MCF 10A (cell line): ENCODE data around the gene CDCA4. TPM values are rescaled to one million over a fixed set of nuclear protein-coding genes. Genes with fewer than 3 reads are reported as not detected.

ENCODE experiments used
- BruUV-seq: library from RNA; stranded (reverse); fragments of 400-500 nt; replicated peaks from 2 replicates; lab custom pipeline; 2021; lab: Mats Ljungman, UMichigan
- CTCF ChIA-PET: fragments of 300-600 bp; sonication (Branson Sonifier 250); formaldehyde crosslinking; extraction: SDS; loops from one replicate; lab custom pipeline; 2021; ENCODE audit warnings: antibody characterized with exemption, inconsistent platforms; lab: Yijun Ruan, JAX
- POLR2A ChIA-PET: fragments of 300-600, 350-650 bp; sonication (Branson Sonifier 250); formaldehyde crosslinking; extraction: SDS; loops from one replicate; lab custom pipeline; 2020; ENCODE audit warnings: antibody characterized with exemption, inconsistent platforms; lab: Yijun Ruan, JAX
- DNase-seq: peaks from one replicate; pipeline ENCODE4 v3.0.0-alpha.2; 2018; ENCODE audit not compliant: unreplicated experiment
- H3K27ac Mint-ChIP-seq: one replicate; pipeline ENCODE4 v1.8.0; 2022; ENCODE audit warnings: mild to moderate bottlenecking, low read depth, mixed read lengths; ENCODE audit not compliant: unreplicated experiment
- H3K27me3 Mint-ChIP-seq: one replicate; pipeline ENCODE4 v1.8.0; 2022; ENCODE audit warnings: mixed read lengths; ENCODE audit not compliant: insufficient read depth, unreplicated experiment
- H3K36me3 Mint-ChIP-seq: one replicate; pipeline ENCODE4 v1.8.0; 2022; ENCODE audit warnings: mild to moderate bottlenecking, moderate library complexity, mixed read lengths; ENCODE audit not compliant: insufficient read depth, unreplicated experiment
- H3K4me1 Mint-ChIP-seq: one replicate; pipeline ENCODE4 v1.8.0; 2022; ENCODE audit warnings: mixed read lengths; ENCODE audit not compliant: insufficient read depth, unreplicated experiment
- H3K4me3 Mint-ChIP-seq: one replicate; pipeline ENCODE4 v1.8.0; 2022; ENCODE audit warnings: mild to moderate bottlenecking, moderate library complexity, mixed read lengths; ENCODE audit not compliant: unreplicated experiment
- H3K9me3 Mint-ChIP-seq: one replicate; pipeline ENCODE4 v1.8.0; 2022; ENCODE audit warnings: mixed read lengths; ENCODE audit not compliant: unreplicated experiment
- CTCF ChIP-seq: fragments of 200-600 bp; IDR thresholded peaks from one replicate; pipeline ENCODE4 v1.8.0; 2022; ENCODE audit warnings: antibody characterized with exemption, mild to moderate bottlenecking; ENCODE audit not compliant: unreplicated experiment
- intact Hi-C: fragments of 100-400 bp; cut with micrococcal nuclease; formaldehyde crosslinking; loops from 2 replicates; pipeline ENCODE4 v1.14.1; 2022
- total RNA-seq: library from RNA; stranded (reverse); gene quantifications from 2 replicates; pipeline ENCODE4 v1.2.3, GENCODE V29; 2022

CDCA4 gene
- total RNA-seq, 1 experiment from 2014 or later = 33.0 TPM

- H3K27ac Mint-ChIP-seq = peak overlapping the region; percentile 75
- intact Hi-C loops = loop anchor here (1.0 kb wide), 1 partner anchor 51 kb away; no protein-coding TSS in a partner anchor
- peaks cover 23% of the 10 kb centered on the region for H3K4me1 Mint-ChIP-seq
- ChIA-PET POLR2A (interaction anchor here (0.9 to 18.5 kb wide), 8 partner anchors 9 to 64 kb away, joined by 4 to 636 read pairs (median 6); partner anchors contain the start of gene AHNAK2), CTCF (interaction anchor here (1.0 kb wide), 1 partner anchor 49 kb away, joined by 3 read pairs; no protein-coding TSS in a partner anchor)
- H3K4me3 Mint-ChIP-seq = peak overlapping the region; percentile 94
- H3K36me3 Mint-ChIP-seq = peaks cover 9% of the 10 kb centered on the region
- no peaks in the 10 kb centered on the region for H3K9me3 Mint-ChIP-seq
- peak; percentile 66 for DNase-seq
- TF ChIP-seq CTCF = no peak
- no TSS peak for BruUV-seq
- H3K27me3 Mint-ChIP-seq = no peaks in the 10 kb centered on the region
Observed at GRCh38 chr14:105023791-105024480, 3.1 kb upstream of the CDCA4 start.

- Mint-ChIP-seq H3K4me3 (peak overlapping the region; percentile 94), H3K27me3 (no peaks in the 10 kb centered on the region), H3K4me1 (peaks cover 24% of the 10 kb centered on the region), H3K36me3 (peaks cover 9% of the 10 kb centered on the region), H3K9me3 (no peaks in the 10 kb centered on the region), H3K27ac (peak overlapping the region; percentile 75)
- BruUV-seq = no TSS peak
- ChIA-PET CTCF (interaction anchor here (1.0 to 1.5 kb wide), 2 partner anchors 21 to 23 kb away, joined by 4 read pairs; no protein-coding TSS in a partner anchor), POLR2A (interaction anchor here (0.9 to 18.5 kb wide), 4 partner anchors 9 to 64 kb away, joined by 4 to 636 read pairs (median 7); no protein-coding TSS in a partner anchor)
- TF ChIP-seq CTCF = no peak
- DNase-seq = peak; percentile 44
- intact Hi-C loops = no loop called here
Observed at GRCh38 chr14:105023144-105023543, 2.3 kb upstream of the CDCA4 start.

GRCh38 chr14:105022276-105022670, 1.4 kb upstream of the CDCA4 start:
- TF ChIP-seq CTCF = no peak
- BruUV-seq = no TSS peak
- H3K27ac Mint-ChIP-seq = peak overlapping the region; percentile 94
- DNase-seq = no peak
- no peaks in the 10 kb centered on the region for H3K27me3 Mint-ChIP-seq
- CTCF ChIA-PET = interaction anchor here (0.6 to 10.3 kb wide), 4 partner anchors 22 to 48 kb away, joined by 3 to 96 read pairs (median 4); no protein-coding TSS in a partner anchor
- intact Hi-C loops = no loop called here
- POLR2A ChIA-PET = interaction anchor here (0.6 to 18.5 kb wide), 8 partner anchors 24 to 110 kb away, joined by 3 to 636 read pairs (median 10); partner anchors contain the start of genes AHNAK2 and CLBA1
- peak overlapping the region; percentile 94 for H3K4me3 Mint-ChIP-seq
- peaks cover 9% of the 10 kb centered on the region for H3K36me3 Mint-ChIP-seq
- H3K9me3 Mint-ChIP-seq = no peaks in the 10 kb centered on the region
- peaks cover 31% of the 10 kb centered on the region for H3K4me1 Mint-ChIP-seq

- H3K36me3 Mint-ChIP-seq = peaks cover 14% of the 10 kb centered on the region
- no peak for TF ChIP-seq CTCF
- H3K4me3 Mint-ChIP-seq = peak overlapping the region; percentile 94
- peaks cover 35% of the 10 kb centered on the region for H3K4me1 Mint-ChIP-seq
- no peaks in the 10 kb centered on the region for H3K9me3 Mint-ChIP-seq
- H3K27me3 Mint-ChIP-seq = no peaks in the 10 kb centered on the region
- ChIA-PET CTCF (interaction anchor here (0.6 to 10.3 kb wide), 4 partner anchors 22 to 47 kb away, joined by 3 to 96 read pairs (median 4); no protein-coding TSS in a partner anchor), POLR2A (interaction anchor here (0.6 to 18.5 kb wide), 12 partner anchors 15 to 1483 kb away, joined by 3 to 636 read pairs (median 7); partner anchors contain the start of genes AHNAK2, BRF1 and CLBA1)
- intact Hi-C loops = no loop called here
- peak; percentile 50 for DNase-seq
- peak overlapping the region; percentile 94 for H3K27ac Mint-ChIP-seq
- BruUV-seq = TSS peak; percentile 75
Observed at GRCh38 chr14:105021656-105022275, 883 bp upstream of the CDCA4 start.
